Measurements from ENCODE around the gene TRIP10.

GRCh38 chr19:6706633-6706958, 32.9 kb upstream of the TRIP10 start:
- TF ChIP-seq CTCF (IDR thresholded peaks at IDR 0.05; ENCODE audit: low read length) (no peak), EZH2 (optimal IDR thresholded peaks at IDR 0.05; ENCODE audit: low read depth, low read length) (no peak)

All from MM.1S (cell line).